GM12875 (cell line): Measurements from ENCODE around the gene LSAMP.

ENCODE experiments used
- H3K4me3 ChIP-seq: one replicate; pipeline ENCODE4 v1.5.1; 2011; ENCODE audit warnings: low read depth, low read length, control low read depth
- TF ChIP-seq, protein P1 (sequence below): IDR thresholded peaks from 2 replicates; pipeline ENCODE4 v1.5.1; 2011; ENCODE audit warnings: low read depth, mild to moderate bottlenecking, control low read depth, inconsistent platforms, low read length, moderate library complexity, borderline replicate concordance; ENCODE audit not compliant: insufficient read depth

The LSAMP gene

GRCh38 chr3:116367761-116368395, 77.4 kb downstream of the LSAMP start:
- H3K4me3 ChIP-seq, result no peak overlapping the region
- TF ChIP-seq, protein P1, sequence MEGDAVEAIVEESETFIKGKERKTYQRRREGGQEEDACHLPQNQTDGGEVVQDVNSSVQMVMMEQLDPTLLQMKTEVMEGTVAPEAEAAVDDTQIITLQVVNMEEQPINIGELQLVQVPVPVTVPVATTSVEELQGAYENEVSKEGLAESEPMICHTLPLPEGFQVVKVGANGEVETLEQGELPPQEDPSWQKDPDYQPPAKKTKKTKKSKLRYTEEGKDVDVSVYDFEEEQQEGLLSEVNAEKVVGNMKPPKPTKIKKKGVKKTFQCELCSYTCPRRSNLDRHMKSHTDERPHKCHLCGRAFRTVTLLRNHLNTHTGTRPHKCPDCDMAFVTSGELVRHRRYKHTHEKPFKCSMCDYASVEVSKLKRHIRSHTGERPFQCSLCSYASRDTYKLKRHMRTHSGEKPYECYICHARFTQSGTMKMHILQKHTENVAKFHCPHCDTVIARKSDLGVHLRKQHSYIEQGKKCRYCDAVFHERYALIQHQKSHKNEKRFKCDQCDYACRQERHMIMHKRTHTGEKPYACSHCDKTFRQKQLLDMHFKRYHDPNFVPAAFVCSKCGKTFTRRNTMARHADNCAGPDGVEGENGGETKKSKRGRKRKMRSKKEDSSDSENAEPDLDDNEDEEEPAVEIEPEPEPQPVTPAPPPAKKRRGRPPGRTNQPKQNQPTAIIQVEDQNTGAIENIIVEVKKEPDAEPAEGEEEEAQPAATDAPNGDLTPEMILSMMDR, result no peak

- no peak overlapping the region for H3K4me3 ChIP-seq
- TF ChIP-seq, protein P1, result no peak
Measured at GRCh38 chr3:116356056-116356455, 89.2 kb downstream of the LSAMP start.

- H3K4me3 ChIP-seq, result no peak overlapping the region
- TF ChIP-seq, protein P1, result no peak
Measured at GRCh38 chr3:116354382-116354781, 90.9 kb downstream of the LSAMP start.

DNA sequence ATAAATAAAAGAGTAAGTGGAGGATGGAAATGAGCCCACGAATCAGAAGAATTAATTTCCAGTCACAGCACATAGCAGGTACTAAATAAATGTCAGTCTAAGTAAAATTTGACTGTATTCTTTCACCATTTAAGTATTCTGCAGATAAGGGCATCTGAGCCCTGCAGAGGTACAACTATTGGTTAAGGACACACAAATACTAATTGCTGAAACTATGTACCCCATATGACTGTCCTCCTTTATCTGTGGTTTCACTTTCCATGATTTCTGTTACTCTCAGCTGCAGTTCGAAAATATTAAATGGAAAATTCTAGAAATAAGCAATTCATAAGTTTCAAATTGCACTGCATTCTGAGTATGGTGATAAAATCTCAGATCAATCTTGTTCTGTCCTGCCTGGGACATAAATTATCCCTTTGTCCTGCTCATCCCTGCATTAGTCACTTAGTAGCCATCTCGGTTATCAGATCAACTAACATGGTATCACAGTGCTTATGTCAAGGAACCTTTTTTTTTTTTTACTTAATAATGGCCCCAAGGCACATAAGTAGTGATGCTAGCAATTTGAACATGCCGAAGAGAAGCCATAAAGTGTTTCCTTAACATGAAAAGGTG, 95.1 kb downstream of the LSAMP start:
- H3K4me3 ChIP-seq, result no peak overlapping the region
- TF ChIP-seq, protein P1, result no peak

DNA sequence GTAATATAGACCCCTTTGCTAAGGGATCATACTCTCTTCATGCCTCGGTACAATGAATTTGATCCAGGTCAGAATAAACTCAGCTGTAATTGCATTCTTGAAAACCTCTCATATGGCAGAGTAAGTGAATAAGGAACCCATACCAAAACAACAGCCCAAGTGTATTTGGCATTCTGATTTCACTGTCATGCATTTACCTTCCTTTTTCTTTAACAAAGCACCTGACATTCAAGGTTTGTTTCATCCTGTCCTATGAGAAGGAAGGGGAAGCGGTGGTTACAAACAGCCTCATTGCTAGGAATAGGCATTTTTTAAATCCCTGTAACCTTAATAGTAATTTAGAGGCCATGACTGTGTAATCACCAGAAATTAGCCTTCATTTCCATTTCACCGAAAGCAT, 97.1 kb downstream of the LSAMP start:
- TF ChIP-seq, protein P1, result no peak

GRCh38 chr3:116342499-116342898, 102.8 kb downstream of the LSAMP start:
- H3K4me3 ChIP-seq, result no peak overlapping the region
- TF ChIP-seq, protein P1, result no peak

More for the DNA sequence above, 97.1 kb downstream of the LSAMP start:
- no peak overlapping the region for H3K4me3 ChIP-seq

DNA sequence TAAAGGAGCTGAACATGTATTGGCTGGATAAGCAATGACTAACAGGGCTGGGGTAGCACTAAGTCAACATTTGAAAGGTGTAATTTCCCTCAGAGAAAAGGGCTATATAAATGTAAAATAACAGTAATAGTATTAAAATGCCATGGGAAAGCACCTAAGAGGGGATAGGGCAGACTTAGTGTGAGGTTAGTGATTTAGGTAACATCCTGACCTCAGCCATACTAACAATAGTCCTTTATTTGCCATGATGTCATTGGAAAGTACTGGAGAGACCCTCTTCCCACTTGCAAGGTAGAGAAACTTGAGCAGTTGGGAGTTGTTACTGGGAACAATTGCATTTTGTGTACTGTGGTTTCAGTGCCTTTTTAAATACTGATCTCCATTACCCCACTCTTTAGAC, 103.4 kb downstream of the LSAMP start:
- TF ChIP-seq, protein P1, result no peak
- no peak overlapping the region for H3K4me3 ChIP-seq
